GM21390 (cell line): Measurements from ENCODE around the gene PODXL2.
A peak's percentile ranks its signal among the peaks of the same experiment; 100 is the strongest.
"Not testable (repeated sequence)": the region's sequence is repeated elsewhere in the genome, so short reads cannot be mapped to it uniquely, and the experiment has no call there.

Experiments
- ATAC-seq: cut with Tn5 transposase; IDR thresholded peaks from one replicate; pipeline ENCODE4 v1.9.1; 2021; ENCODE audit not compliant: unreplicated experiment

Gene PODXL2

DNA sequence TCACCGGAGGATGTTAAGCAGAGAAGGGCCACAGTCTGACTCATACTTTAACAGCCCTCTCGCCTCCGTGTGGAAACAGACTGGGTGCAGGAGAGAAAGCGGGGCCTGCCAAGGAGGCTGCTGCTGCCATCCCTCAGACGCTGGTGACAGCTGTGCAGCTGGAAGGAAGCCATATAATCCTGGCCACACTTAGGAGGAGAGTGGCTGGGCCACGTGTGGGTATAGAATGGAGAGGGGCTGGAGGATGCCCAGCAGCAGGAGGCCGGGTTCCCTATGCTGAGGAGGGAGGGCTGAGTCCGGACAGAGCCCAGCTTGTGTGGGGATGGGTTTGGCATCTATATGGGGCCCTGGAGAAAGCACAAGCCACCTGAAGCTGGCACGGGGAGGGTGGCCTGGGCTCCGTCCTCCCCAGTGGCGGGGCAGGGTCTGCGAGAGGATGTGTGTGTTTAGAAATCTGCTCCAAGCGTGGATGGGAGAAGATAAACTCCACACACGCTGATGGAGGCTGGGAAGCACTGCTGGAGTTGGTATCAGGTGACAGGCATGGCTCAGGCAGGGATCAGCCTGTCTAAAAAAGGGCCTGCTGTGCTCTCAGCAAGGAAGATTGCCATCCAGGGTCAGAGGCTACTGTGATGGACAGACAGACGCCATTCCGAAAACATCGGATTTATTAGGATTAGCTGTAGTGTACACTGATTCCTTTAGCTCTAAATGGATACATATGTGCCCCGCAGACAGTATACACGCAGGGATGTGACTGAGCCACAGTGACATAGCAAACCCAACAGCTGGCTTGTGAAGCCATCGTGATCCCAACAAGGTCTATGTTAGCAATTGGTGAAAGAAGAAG lies 59.7 kb downstream of the PODXL2 start:
- ATAC-seq = no peak

DNA sequence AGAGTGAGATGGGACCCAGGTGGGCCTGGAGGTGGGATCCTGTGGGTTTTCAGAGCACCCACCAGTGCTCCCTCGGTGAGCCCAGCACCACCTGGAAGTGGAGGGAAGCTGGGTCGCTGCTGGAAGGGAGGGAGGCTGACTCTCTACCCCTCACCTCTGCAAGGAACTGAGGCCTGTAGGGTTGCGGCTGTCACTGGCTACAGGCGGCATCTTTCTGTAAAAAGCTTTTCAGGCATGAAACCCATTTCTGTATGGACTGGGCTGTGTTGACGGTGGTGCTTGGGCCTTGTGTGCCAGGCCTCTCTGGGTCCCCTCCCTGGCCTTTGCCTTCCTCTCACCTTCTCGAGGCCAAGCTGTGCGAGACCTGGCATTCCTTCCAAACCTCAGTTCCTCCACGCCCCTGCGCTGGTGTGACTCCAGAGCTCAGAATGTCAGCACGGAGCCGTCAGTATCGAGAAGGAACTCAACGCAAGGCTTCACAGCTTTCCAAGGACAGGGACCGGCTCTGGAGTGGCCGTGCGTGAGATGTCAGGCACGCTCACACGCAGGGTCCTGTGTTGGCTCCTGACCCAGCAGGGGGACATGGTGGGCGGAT lies 60.4 kb downstream of the PODXL2 start:
- ATAC-seq = no peak

DNA sequence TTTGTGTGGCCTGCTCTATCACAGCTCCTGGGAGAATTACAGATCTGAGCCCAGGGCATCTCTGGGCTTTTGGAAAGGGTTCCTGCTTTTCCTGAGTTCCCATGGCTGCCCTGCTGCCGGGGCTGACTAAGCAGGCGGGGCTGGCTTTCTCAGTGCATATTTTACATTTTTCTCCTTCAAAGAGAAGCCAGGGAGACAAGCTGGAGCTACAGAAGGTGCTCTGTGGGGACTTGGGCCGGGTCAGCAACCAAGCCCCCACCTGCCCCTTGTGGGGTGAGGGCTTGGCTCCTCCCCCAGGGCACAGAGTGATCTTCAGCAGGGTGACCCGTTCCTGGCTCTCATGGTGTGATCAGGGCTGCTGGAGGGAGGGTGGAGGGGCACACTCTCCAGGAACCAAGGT lies 61.1 kb downstream of the PODXL2 start:
- ATAC-seq = no peak

GRCh38 chr3:127690823-127691452 lies 62.0 kb downstream of the PODXL2 start:
- no peak for ATAC-seq

DNA sequence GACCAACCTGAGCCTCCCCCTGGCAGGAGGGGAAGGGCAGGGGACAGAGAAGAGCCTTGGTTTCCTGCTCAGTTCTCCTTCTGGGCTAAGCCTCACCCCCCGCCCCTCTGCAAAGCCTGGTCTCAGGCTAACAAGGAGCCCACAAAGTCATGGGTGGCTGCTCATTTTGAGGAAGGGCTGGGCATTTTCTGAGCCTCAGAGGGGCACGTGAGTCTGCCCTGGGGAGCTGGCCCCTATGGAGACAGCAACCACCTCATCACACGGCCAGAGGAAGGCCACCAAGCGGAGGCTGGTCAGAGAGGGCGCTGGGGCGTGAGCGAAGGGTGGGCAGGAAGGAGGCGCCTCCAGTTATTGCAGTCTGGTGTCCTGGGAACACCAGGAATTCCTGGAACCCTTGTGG lies 62.5 kb downstream of the PODXL2 start:
- no peak for ATAC-seq

GRCh38 chr3:127691974-127692373 lies 63.0 kb downstream of the PODXL2 start:
- no peak for ATAC-seq

DNA sequence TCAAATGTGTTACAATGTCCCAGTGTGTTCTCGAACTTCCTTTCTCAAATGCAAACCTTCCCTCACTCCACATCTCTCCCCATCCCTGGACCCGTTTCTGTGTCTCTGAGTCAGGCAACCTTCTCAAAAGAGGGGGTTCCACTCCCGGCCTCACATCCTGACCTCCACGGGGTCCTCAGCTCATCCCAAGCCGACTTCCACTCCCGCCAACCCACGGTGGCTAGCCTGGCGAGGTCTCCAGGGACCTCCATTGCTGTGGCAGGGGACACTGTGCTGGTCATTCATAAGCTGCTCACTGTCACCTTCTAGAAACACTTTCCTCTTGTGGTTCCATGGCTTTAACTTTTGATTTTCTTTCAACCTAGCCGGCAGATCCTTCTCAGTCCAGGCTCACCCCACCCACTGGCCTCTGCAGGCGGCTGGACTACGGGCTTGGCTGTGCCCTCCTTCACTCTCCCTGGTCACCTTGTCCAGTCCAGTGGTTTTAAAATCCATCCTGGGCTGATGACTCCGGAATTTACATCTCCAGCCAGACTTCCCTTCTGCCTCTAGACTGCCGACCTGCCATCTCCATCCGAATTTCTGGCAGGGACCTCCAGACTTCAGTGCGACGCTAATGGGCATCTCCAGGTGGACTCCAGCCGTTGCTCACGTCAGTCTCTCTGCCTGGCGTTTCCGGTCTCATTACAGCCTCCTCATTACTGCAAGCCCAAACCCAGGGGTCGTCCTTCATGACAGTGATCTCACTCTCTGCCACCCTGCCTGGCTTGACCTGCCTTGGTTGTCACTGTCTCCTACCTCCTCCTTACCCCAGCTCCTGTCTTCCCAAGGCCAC lies 63.7 kb downstream of the PODXL2 start:
- no peak for ATAC-seq

GRCh38 chr3:127693336-127693843 lies 64.4 kb downstream of the PODXL2 start:
- no peak for ATAC-seq

DNA sequence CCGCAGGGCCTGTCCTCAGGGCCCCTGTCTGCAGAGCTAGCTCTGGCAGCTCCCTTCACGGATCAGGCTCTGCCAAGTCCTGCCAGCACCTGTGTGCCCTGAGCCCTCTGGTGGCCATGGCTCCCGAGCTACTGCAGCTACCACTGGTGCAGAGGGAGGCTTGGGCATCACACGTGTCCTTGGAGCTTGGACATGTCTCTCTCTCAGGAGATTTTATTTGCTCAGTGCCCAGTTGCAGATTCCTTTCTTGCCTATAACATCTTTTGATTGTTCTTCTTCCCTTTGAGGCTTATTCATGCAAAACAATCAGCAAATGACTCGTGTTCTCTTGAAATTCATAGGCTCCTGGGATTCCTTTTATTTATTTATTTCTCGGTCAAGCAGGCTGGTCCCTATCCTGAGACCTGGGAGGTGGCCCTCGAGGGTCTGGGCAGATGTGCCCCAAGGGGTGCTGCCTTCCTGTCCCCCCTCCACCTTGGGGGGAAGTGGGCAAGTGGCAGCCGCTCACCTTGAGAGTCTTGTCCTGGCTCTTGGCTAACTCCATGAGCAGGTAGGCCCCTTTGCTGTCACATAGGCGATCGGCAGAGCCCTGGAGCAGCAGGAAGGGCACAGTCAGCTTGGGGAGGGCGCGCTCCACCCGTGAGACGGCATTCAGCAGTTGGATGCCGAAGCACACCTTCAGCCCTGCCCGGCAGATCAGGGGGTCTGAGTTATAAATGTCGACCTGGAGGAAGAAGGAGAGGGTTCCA lies 65.7 kb downstream of the PODXL2 start:
- ATAC-seq = no peak

DNA sequence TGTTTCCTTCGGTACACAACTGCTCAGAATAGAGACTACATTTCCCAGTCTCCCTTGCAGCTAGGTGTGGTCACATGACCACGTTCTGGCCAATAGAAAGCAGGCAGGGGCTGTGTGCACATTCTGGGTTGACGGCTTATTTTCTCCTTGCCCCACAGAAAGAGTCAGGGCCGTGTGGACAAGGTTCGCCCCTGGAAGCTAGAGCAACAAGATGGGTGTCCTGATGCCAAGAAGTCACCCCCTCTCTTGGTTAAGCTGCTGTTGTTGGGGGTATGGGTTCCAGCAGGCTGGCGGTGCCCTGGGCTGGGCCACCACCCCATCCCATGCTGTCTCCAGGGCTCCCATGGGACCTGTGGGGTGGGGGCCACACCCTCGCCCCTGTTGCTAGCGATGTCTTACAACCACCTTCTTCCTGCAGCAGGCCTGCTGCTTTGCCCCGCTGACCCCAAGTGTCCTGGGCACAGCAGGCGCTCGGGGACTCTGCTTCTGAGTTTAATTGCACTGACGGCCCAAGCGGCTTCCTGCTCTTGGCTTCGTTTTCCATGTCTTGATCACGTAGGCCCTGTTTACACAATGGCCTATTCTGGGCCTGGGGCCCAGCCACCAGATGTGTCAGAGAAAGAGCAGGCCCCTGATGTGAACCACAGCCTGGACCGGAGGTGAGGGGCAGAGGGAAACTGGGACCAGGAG lies 68.7 kb downstream of the PODXL2 start:
- ATAC-seq = peak; percentile 80

DNA sequence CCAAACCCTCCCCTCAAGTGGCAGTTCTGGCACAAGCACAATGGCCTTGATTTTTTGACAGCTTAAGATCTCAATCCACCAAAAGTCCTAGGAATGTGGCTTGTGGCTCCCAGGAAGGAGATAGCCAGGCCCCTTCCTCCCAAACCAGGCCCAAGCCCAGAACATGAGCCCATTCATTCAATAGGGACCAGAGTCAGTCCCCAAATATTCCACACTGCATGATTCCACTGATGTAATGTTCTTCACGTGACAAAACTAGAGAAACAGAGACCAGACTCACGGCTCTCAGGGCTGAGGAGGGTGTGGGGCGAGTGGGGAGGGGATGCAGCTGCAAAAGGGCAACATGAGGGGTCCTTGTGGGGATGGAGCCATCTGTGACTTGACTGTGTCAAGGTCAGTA lies 69.3 kb downstream of the PODXL2 start:
- ATAC-seq = no peak

GRCh38 chr3:127698691-127699415 lies 69.9 kb downstream of the PODXL2 start:
- ATAC-seq = no peak

GRCh38 chr3:127699416-127700300 lies 70.7 kb downstream of the PODXL2 start:
- no peak for ATAC-seq

- no peak for ATAC-seq
Observed at GRCh38 chr3:127700406-127700805, 71.4 kb downstream of the PODXL2 start.

- no peak for ATAC-seq
Observed at GRCh38 chr3:127701280-127701911, 72.4 kb downstream of the PODXL2 start.

DNA sequence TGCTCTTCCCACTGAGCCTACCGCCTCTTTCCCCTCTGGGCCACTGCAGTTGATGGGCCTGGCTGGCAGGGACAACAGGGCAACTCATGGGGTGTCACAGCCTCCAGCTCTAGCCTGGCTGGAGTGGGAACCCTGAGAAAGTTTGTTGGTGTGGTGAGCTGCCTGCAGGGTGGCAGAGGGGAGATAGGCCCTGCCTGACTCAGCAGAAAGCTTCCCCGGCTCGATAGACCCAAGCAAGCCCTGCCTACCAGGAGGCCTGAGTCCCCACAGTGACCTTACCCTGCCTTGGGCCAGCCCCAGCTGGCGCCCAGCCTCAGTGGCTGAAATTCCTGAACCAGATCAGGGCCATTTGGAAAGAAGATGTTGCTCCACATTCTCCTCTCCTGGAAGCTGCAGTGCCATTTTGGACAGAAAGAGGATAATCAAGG lies 73.2 kb downstream of the PODXL2 start:
- no peak for ATAC-seq

- not testable (repeated sequence) for ATAC-seq
Observed at GRCh38 chr3:127704840-127705239, 75.9 kb downstream of the PODXL2 start.

DNA sequence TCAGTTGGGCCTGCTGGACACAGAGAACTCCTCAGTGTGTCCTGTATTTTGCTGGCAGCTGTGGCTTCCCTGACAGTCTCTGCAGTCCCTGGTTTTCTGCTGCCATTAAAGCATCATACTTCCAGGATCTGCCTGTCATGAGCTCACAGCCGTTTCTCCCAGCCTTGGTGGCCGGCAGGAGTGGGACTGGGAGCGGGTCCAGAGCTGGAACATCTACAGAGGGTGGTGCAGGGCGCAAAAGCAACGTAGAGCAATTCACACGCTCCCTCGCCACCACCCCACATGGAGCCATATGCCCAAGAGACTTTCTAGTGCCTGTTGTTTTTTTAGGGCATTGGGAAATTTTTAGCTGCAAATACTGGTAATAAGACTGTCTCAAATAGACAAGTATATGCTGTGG lies 77.3 kb downstream of the PODXL2 start:
- no peak for ATAC-seq
